Hepatocyte (in vitro differentiated cells): ENCODE results near the gene PBLD. TPM values are rescaled to one million over a fixed set of nuclear protein-coding genes. Genes with fewer than 3 reads are reported as not detected.

Experiments used
- DNase-seq: peaks from one replicate; pipeline ENCODE4 v3.0.0-alpha.2; 2016; ENCODE audit warnings: low spot score
- H2AFZ ChIP-seq: fragments of 200-600 bp; sonication (generic); 2 replicates; pipeline ENCODE4 v1.6.0; 2016; ENCODE audit warnings: antibody characterized with exemption, mild to moderate bottlenecking
- H3K27ac ChIP-seq: fragments of 200-600 bp; sonication (generic); 2 replicates; pipeline ENCODE4 v1.5.1; 2016; ENCODE audit warnings: mild to moderate bottlenecking
- H3K27me3 ChIP-seq: fragments of 200-600 bp; sonication (generic); 2 replicates; pipeline ENCODE4 v1.6.1; 2016
- H3K36me3 ChIP-seq: fragments of 200-600 bp; sonication (generic); replicated peaks from 2 replicates; pipeline ENCODE4 v1.5.1; 2016; ENCODE audit warnings: low read depth; ENCODE audit not compliant: insufficient read depth
- H3K4me1 ChIP-seq: fragments of 200-600 bp; sonication (generic); 2 replicates; pipeline ENCODE4 v1.5.1; 2016; ENCODE audit warnings: mild to moderate bottlenecking, moderate library complexity; ENCODE audit not compliant: insufficient read depth
- H3K4me2 ChIP-seq: fragments of 200-600 bp; sonication (generic); 2 replicates; pipeline ENCODE4 v1.6.0; 2016
- H3K4me3 ChIP-seq: fragments of 200-600 bp; sonication (generic); 2 replicates; pipeline ENCODE4 v1.5.1; 2016; ENCODE audit warnings: mild to moderate bottlenecking
- H3K79me2 ChIP-seq: fragments of 200-600 bp; sonication (generic); 2 replicates; pipeline ENCODE4 v1.6.0; 2017; ENCODE audit warnings: mild to moderate bottlenecking
- H3K9me2 ChIP-seq: fragments of 200-600 bp; sonication (generic); replicated peaks from 2 replicates; pipeline ENCODE4 v1.6.0; 2017; ENCODE audit warnings: mild to moderate bottlenecking; ENCODE audit not compliant: insufficient read depth
- H3K9me3 ChIP-seq: fragments of 200-600 bp; sonication (generic); 2 replicates; pipeline ENCODE4 v1.5.1; 2016; ENCODE audit warnings: low read depth, mild to moderate bottlenecking
- H4K20me1 ChIP-seq: fragments of 200-600 bp; sonication (generic); 2 replicates; pipeline ENCODE4 v1.6.0; 2016; ENCODE audit warnings: mild to moderate bottlenecking; ENCODE audit not compliant: insufficient read depth, poor library complexity, severe bottlenecking
- EZH2 ChIP-seq: fragments of 200-600 bp; sonication (generic); IDR thresholded peaks from 2 replicates; pipeline ENCODE4 v1.6.1; 2016; ENCODE audit warnings: antibody characterized with exemption, mild to moderate bottlenecking, borderline replicate concordance
- EZH2phosphoT487 ChIP-seq: fragments of 200-600 bp; sonication (generic); IDR thresholded peaks from one replicate; pipeline ENCODE4 v1.6.1; 2018; ENCODE audit warnings: antibody characterized with exemption, mild to moderate bottlenecking, low read depth, moderate library complexity; ENCODE audit not compliant: unreplicated experiment, severe bottlenecking
- WGBS: methylation state at CpG from one replicate; pipeline ENCODE4 v1.1.6; 2016; ENCODE audit warnings: low lambda C conversion rate; ENCODE audit errors: missing lambda C conversion rate; 5-methylcytosine and 5-hydroxymethylcytosine counted together
- polyA plus RNA-seq: library from polyadenylated mRNA; unstranded; fragments of >200 nt; fragmentation: Nextera tagmentation; extraction: Ambion mirVana; gene quantifications from 2 replicates; pipeline ENCODE4 v1.2.1, GENCODE V29; 2016
- total RNA-seq: library from RNA; depleted of rRNA; stranded (reverse); fragments of >200 nt; gene quantifications from 2 replicates; pipeline ENCODE4 v1.2.3, GENCODE V29; 2014
- TF ChIP-seq, protein P1 (sequence below): fragments of 200-600 bp; sonication (generic); IDR thresholded peaks from 2 replicates; pipeline ENCODE4 v1.5.1; 2016; ENCODE audit warnings: antibody characterized with exemption, mild to moderate bottlenecking; ENCODE audit not compliant: poor library complexity

Gene PBLD
- total and polyA plus RNA-seq, 2 experiments from 2014 or later = 26.1 to 42.2 TPM

DNA sequence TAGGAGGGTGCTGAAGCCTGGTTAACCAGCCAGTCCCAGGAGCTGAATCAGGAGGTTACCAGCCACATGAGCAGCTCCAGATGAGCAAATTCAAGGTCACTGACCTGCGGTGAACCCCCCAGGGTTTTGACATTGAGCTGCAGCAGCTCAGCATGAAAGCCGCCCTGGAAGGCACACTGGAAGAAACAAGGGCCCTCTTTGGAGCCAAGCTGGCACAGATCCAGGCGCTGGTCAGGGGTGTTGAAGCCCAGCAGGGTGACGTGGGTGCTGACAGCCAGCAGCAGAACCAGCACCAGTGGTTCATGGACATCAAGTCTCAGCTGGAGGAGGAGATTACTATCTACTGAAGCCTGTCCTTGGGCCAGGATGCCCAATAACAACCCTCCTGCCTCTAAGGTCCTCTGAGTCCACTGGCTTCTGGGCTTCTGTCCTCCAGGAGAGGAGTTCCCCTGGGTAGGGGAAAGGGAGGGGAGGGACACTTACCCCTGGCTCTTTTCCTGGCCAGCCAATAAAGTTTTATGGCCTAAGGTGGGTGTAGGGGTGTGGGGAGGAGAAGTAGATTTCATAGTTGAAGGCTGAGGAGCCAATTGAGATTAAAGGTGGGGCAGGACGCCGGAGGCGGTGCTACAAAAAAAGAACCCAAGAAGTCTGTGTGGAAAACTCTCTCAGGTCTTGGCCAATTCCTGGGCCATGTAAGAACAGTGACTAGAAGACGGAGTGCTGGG lies 71.4 kb downstream of the PBLD start:
- no peak overlapping the region for H3K4me2 ChIP-seq
- DNase-seq = no peak
- H3K27me3 ChIP-seq = no peaks in the 10 kb centered on the region
- H3K79me2 ChIP-seq = no peaks in the 10 kb centered on the region
- H4K20me1 ChIP-seq = no peaks in the 10 kb centered on the region
- H2AFZ ChIP-seq = no peak overlapping the region
- H3K9me2 ChIP-seq = no peaks in the 10 kb centered on the region
- 92% methylated on average over 8 of the region's 8 CpGs for WGBS
- H3K4me1 ChIP-seq = no peaks in the 10 kb centered on the region
- TF ChIP-seq EZH2phosphoT487 (no peak), EZH2 (no peak)
- TF ChIP-seq, protein P1, sequence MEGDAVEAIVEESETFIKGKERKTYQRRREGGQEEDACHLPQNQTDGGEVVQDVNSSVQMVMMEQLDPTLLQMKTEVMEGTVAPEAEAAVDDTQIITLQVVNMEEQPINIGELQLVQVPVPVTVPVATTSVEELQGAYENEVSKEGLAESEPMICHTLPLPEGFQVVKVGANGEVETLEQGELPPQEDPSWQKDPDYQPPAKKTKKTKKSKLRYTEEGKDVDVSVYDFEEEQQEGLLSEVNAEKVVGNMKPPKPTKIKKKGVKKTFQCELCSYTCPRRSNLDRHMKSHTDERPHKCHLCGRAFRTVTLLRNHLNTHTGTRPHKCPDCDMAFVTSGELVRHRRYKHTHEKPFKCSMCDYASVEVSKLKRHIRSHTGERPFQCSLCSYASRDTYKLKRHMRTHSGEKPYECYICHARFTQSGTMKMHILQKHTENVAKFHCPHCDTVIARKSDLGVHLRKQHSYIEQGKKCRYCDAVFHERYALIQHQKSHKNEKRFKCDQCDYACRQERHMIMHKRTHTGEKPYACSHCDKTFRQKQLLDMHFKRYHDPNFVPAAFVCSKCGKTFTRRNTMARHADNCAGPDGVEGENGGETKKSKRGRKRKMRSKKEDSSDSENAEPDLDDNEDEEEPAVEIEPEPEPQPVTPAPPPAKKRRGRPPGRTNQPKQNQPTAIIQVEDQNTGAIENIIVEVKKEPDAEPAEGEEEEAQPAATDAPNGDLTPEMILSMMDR = no peak
- H3K27ac ChIP-seq = no peak overlapping the region
- H3K9me3 ChIP-seq = no peaks in the 10 kb centered on the region
- H3K4me3 ChIP-seq = no peak overlapping the region
- H3K36me3 ChIP-seq = no peaks in the 10 kb centered on the region

DNA sequence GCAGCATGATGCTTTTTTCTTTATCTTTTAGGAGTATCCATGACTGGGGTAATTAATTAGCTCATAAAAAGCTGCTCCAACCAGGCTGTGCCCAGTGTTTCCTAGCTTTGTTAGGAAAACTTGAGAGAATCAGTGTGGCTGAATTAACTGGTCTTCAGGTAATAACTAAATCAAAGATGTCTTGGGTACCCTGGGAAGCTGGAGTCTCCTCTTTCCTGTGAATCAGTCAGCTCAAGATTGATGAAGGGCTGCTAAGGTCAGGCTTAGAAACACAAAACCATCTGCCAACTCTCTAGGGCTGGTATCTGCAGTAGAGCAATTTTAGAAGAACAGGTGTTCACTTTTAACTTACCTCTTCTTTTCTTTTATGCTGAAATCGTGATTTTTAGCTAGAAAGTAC lies 79.4 kb downstream of the PBLD start:
- H3K9me3 ChIP-seq = no peaks in the 10 kb centered on the region

DNA sequence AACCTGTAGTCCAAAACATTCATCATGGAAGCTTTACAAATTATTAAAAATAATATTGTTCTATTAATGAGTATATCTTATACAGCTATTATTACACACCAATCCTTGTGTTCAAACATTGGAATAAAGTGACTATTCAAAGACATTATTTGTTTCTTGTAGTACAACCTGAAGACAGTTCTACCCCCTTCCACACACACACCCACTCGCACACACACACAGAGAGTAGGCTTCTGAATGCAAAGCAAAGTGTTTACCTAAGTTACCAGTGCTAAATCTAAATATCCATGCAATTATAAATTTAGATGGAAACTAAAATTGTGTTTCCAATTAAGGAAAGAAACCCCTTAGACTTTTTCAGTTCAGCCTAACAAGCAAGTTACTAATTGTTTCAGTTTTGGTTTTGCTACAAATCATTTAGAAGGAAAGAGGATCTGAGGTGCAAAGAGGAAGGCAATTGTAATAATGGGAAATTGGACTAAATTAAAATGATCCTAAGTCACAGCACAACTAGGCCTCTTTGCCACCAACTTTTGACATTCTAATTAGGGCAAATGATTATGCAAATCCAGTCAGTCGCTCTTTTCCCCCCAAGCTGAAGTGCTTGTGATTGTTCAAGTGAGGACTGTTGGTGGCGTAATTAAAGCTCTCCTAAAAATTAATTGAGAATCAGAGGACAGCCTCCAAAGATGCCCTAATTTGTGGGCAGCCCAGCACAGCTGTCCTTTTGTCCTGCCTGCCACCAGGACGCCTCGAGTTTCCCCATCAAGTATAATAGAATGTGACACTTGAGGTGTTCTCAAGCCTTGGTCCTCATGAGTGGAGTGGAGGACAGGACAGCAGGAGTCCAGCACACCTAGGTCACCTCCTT lies 80.9 kb downstream of the PBLD start:
- no peaks in the 10 kb centered on the region for H3K27me3 ChIP-seq
- H3K4me3 ChIP-seq = no peak overlapping the region
- H4K20me1 ChIP-seq = no peaks in the 10 kb centered on the region
- 80% methylated on average over 5 of the region's 5 CpGs for WGBS
- H3K4me2 ChIP-seq = no peak overlapping the region
- H3K4me1 ChIP-seq = no peaks in the 10 kb centered on the region
- H2AFZ ChIP-seq = no peak overlapping the region
- no peak for DNase-seq
- TF ChIP-seq, protein P1 = no peak
- TF ChIP-seq EZH2phosphoT487 (no peak), EZH2 (no peak)
- no peaks in the 10 kb centered on the region for H3K9me3 ChIP-seq
- H3K79me2 ChIP-seq = no peaks in the 10 kb centered on the region
- no peak overlapping the region for H3K27ac ChIP-seq
- no peaks in the 10 kb centered on the region for H3K36me3 ChIP-seq
- H3K9me2 ChIP-seq = no peaks in the 10 kb centered on the region

More for the DNA sequence above, 79.4 kb downstream of the PBLD start:
- Histone ChIP-seq H2AFZ (no peak overlapping the region), H3K4me2 (no peak overlapping the region), H3K79me2 (no peaks in the 10 kb centered on the region), H3K9me2 (no peaks in the 10 kb centered on the region), H3K27me3 (no peaks in the 10 kb centered on the region), H3K4me3 (no peak overlapping the region), H3K36me3 (no peaks in the 10 kb centered on the region), H4K20me1 (no peaks in the 10 kb centered on the region), H3K4me1 (no peaks in the 10 kb centered on the region), H3K27ac (no peak overlapping the region)
- WGBS = 59% methylated on average over 1 of the region's 1 CpG
- DNase-seq = no peak
- TF ChIP-seq EZH2phosphoT487 (no peak), EZH2 (no peak)
- TF ChIP-seq, protein P1 = no peak
